ENCODE measurements around the gene TBC1D22B. TPM values are rescaled to one million over a fixed set of nuclear protein-coding genes. Genes with fewer than 3 reads are reported as not detected.
"Not testable (repeated sequence)": the region's sequence is repeated elsewhere in the genome, so short reads cannot be mapped to it uniquely, and the experiment has no call there.

Gene TBC1D22B
- total and polyA plus RNA-seq, 5 donors from 2014 or later, result 8.2 to 13.3 (median 9.1) TPM

GRCh38 chr6:37332894-37333293, 75.3 kb downstream of the TBC1D22B start:
- no peaks in the 10 kb centered on the region for H3K4me1 Mint-ChIP-seq
- Histone ChIP-seq H3K36me3 (ENCODE audit: control insufficient read depth, insufficient read depth, low read length) (peaks cover 18% of the 10 kb centered on the region), H3K4me1 (ENCODE audit: control insufficient read depth, insufficient read depth, low read length, poor library complexity, severe bottlenecking) (no peaks in the 10 kb centered on the region), H3K27ac (ENCODE audit: insufficient read depth, low read length, poor library complexity, severe bottlenecking) (no peak overlapping the region), H3K4me3 (ENCODE audit: low read depth, low read length) (no peak overlapping the region), H3K9me3 (ENCODE audit: control insufficient read depth in 2 of 2, low read length in 2 of 2) (no peaks in the 10 kb centered on the region), H3K27me3 (ENCODE audit: control insufficient read depth, insufficient read depth, low read length) (no peaks in the 10 kb centered on the region)
- no peaks in the 10 kb centered on the region for H3K27me3 Mint-ChIP-seq
- no peaks in the 10 kb centered on the region for H3K9me3 Mint-ChIP-seq
- ATAC-seq (ENCODE audit: low read depth in 2 of 2), result no peak
- no peak overlapping the region for H3K27ac Mint-ChIP-seq
- peaks cover 13% of the 10 kb centered on the region for H3K36me3 Mint-ChIP-seq
- DNase-seq, result no peak
- H3K4me3 Mint-ChIP-seq, result no peak overlapping the region

- H3K9me3 Mint-ChIP-seq, result peaks cover 0 to 1% (median 0%) of the 10 kb centered on the region in 7 donors
- no peak overlapping the region for H3K27ac Mint-ChIP-seq
- H3K4me1 Mint-ChIP-seq, result no peaks in the 10 kb centered on the region
- ATAC-seq (ENCODE audit: low read depth in 2 of 2) (no peak), DNase-seq (no peak)
- peaks cover 13% of the 10 kb centered on the region for H3K36me3 Mint-ChIP-seq
- no peak overlapping the region for H3K4me3 ChIP-seq (ENCODE audit: low read depth, low read length)
- no peak overlapping the region for H3K27ac ChIP-seq (ENCODE audit: insufficient read depth, low read length, poor library complexity, severe bottlenecking)
- no peaks in the 10 kb centered on the region for H3K27me3 Mint-ChIP-seq
- peaks cover 18% of the 10 kb centered on the region for H3K36me3 ChIP-seq (ENCODE audit: control insufficient read depth, insufficient read depth, low read length)
- H3K9me3 ChIP-seq (ENCODE audit: control insufficient read depth in 2 of 2, low read length in 2 of 2), result no peaks in the 10 kb centered on the region
- no peaks in the 10 kb centered on the region for H3K4me1 ChIP-seq (ENCODE audit: control insufficient read depth, insufficient read depth, low read length, poor library complexity, severe bottlenecking)
- H3K27me3 ChIP-seq (ENCODE audit: control insufficient read depth, insufficient read depth, low read length), result no peaks in the 10 kb centered on the region
- no peak overlapping the region for H3K4me3 Mint-ChIP-seq
Measured at GRCh38 chr6:37334047-37334446, 76.5 kb downstream of the TBC1D22B start.

- H3K9me3 Mint-ChIP-seq; H3K9me3 ChIP-seq (ENCODE audit: control insufficient read depth in 2 of 2, low read length in 2 of 2); H3K36me3 ChIP-seq (ENCODE audit: control insufficient read depth, insufficient read depth, low read length); ATAC-seq (ENCODE audit: low read depth in 2 of 2); H3K27ac ChIP-seq (ENCODE audit: insufficient read depth, low read length, poor library complexity, severe bottlenecking); H3K4me3 Mint-ChIP-seq; H3K27me3 ChIP-seq (ENCODE audit: control insufficient read depth, insufficient read depth, low read length); DNase-seq; H3K27ac Mint-ChIP-seq; H3K4me1 ChIP-seq (ENCODE audit: control insufficient read depth, insufficient read depth, low read length, poor library complexity, severe bottlenecking); H3K4me3 ChIP-seq (ENCODE audit: low read depth, low read length); H3K27me3 Mint-ChIP-seq; H3K36me3 Mint-ChIP-seq; H3K4me1 Mint-ChIP-seq: not testable (repeated sequence)
Measured at GRCh38 chr6:37338317-37338716, 80.7 kb downstream of the TBC1D22B start.

DNA sequence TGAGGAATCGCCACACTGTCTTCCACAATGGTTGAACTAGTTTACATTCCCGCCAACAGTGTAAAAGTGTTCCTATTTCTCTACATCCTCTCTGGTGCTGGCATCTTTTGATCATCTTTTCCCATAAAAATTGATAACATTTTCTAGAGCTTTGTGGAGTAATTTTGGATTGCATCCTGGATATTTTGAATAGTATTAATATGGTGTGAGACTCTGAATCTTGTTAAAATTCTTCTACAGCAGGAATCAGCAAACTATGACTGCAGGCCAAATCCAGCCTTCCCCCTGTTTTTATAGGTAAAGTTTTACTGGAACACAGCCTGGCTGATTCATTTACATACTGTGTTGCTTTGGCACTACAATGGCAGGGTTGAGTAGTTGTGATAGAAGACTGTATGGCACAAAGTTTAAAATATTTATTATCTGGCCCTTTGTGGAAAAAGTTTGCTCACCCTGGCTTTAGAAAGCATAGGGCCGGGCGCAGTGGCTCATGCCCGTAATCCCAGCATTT, 81.2 kb downstream of the TBC1D22B start:
- Mint-ChIP-seq H3K27me3 (no peaks in the 10 kb centered on the region), H3K4me3 (no peak overlapping the region), H3K9me3 (peaks cover 0 to 1% (median 0%) of the 10 kb centered on the region in 7 donors), H3K4me1 (no peaks in the 10 kb centered on the region), H3K27ac (no peak overlapping the region), H3K36me3 (no peaks in the 10 kb centered on the region)
- H3K4me3 ChIP-seq (ENCODE audit: low read depth, low read length), result no peak overlapping the region
- peaks cover 4% of the 10 kb centered on the region for H3K27me3 ChIP-seq (ENCODE audit: control insufficient read depth, insufficient read depth, low read length)
- ATAC-seq (ENCODE audit: low read depth in 2 of 2) (no peak), DNase-seq (no peak)
- no peak overlapping the region for H3K27ac ChIP-seq (ENCODE audit: insufficient read depth, low read length, poor library complexity, severe bottlenecking)
- H3K4me1 ChIP-seq (ENCODE audit: control insufficient read depth, insufficient read depth, low read length, poor library complexity, severe bottlenecking), result no peaks in the 10 kb centered on the region
- H3K36me3 ChIP-seq (ENCODE audit: control insufficient read depth, insufficient read depth, low read length), result no peaks in the 10 kb centered on the region
- no peaks in the 10 kb centered on the region for H3K9me3 ChIP-seq (ENCODE audit: control insufficient read depth in 2 of 2, low read length in 2 of 2)

DNA sequence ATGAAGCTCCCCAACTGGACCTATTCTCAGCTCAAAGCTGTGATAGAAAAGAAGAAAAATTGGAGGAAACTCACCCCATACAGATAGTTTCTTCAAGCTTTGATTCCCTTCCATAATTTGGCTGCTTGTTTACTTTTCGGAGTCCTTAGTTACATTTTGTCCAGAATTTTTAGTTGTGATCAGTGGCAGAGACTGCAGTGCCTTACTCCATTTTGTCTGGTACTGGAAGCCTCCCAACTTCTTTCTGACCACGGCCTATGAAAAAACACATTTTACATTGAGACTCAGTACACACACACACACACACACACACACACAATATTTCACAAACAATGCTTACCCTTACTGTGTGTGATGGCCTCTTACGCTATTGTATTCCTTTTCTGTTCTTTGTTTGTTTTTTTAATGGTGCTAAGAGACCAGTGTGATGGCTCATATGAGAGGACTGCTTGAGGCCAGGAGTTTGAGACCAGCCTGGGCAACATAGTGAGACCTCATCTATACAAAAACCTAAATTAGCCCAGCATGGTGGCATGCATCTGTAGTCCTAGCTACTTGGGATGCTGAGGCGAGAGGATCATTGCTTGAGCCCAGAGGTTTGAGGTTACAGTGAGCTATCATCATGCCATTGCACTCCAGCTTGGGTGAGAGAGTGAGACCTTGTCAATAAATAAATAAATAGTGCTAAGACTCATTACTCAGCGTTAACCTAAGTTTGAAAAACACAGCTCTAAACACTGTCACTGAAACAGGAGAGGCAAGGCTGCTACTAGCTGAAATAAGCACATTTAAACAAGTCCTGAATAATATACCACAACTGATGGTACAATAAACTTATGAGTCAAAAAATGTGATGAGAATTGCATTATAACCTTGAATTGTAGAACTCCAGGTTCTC, 82.4 kb downstream of the TBC1D22B start:
- DNase-seq (no peak), ATAC-seq (ENCODE audit: low read depth in 2 of 2) (no peak)
- Mint-ChIP-seq H3K4me1 (no peaks in the 10 kb centered on the region), H3K27me3 (no peaks in the 10 kb centered on the region), H3K9me3 (peaks cover 0 to 1% (median 0%) of the 10 kb centered on the region in 7 donors), H3K4me3 (no peak overlapping the region), H3K27ac (no peak overlapping the region), H3K36me3 (no peaks in the 10 kb centered on the region)
- no peaks in the 10 kb centered on the region for H3K4me1 ChIP-seq (ENCODE audit: control insufficient read depth, insufficient read depth, low read length, poor library complexity, severe bottlenecking)
- no peak overlapping the region for H3K4me3 ChIP-seq (ENCODE audit: low read depth, low read length)
- no peak overlapping the region for H3K27ac ChIP-seq (ENCODE audit: insufficient read depth, low read length, poor library complexity, severe bottlenecking)
- H3K36me3 ChIP-seq (ENCODE audit: control insufficient read depth, insufficient read depth, low read length), result no peaks in the 10 kb centered on the region
- no peaks in the 10 kb centered on the region for H3K9me3 ChIP-seq (ENCODE audit: control insufficient read depth in 2 of 2, low read length in 2 of 2)
- H3K27me3 ChIP-seq (ENCODE audit: control insufficient read depth, insufficient read depth, low read length), result peaks cover 6% of the 10 kb centered on the region

- H3K36me3 Mint-ChIP-seq, result no peaks in the 10 kb centered on the region
- H3K4me1 Mint-ChIP-seq, result no peaks in the 10 kb centered on the region
- H3K4me1 ChIP-seq (ENCODE audit: control insufficient read depth, insufficient read depth, low read length, poor library complexity, severe bottlenecking), result no peaks in the 10 kb centered on the region
- no peak overlapping the region for H3K4me3 ChIP-seq (ENCODE audit: low read depth, low read length)
- no peaks in the 10 kb centered on the region for H3K9me3 ChIP-seq (ENCODE audit: control insufficient read depth in 2 of 2, low read length in 2 of 2)
- no peaks in the 10 kb centered on the region for H3K36me3 ChIP-seq (ENCODE audit: control insufficient read depth, insufficient read depth, low read length)
- peaks cover 6% of the 10 kb centered on the region for H3K27me3 ChIP-seq (ENCODE audit: control insufficient read depth, insufficient read depth, low read length)
- no peak for ATAC-seq (ENCODE audit: low read depth in 2 of 2)
- no peak overlapping the region for H3K4me3 Mint-ChIP-seq
- no peak for DNase-seq
- H3K27ac ChIP-seq (ENCODE audit: insufficient read depth, low read length, poor library complexity, severe bottlenecking), result no peak overlapping the region
- no peaks in the 10 kb centered on the region for H3K27me3 Mint-ChIP-seq
- H3K9me3 Mint-ChIP-seq, result peaks cover 0 to 1% (median 0%) of the 10 kb centered on the region in 7 donors
- H3K27ac Mint-ChIP-seq, result no peak overlapping the region
Measured at GRCh38 chr6:37340639-37340943, 83.0 kb downstream of the TBC1D22B start.

DNA sequence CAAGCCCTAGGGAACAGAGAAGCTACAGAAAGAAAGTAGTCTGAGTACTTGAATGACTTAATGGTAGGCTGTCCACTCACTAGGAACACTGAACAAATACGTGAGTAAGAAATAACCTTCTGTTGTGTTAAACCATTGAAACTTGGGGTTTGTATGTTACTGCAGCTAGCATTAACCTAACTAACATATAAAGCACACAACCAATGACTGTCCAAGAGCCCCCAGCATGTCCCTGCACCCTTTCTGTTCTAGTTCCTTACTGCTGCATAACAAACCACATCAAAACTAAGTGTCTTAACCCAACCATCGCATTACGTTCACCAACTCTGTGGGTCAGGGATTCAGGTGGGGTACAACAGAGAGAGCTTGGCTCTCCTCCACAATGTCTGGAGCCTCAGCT, 85.7 kb downstream of the TBC1D22B start:
- H3K27ac ChIP-seq (ENCODE audit: insufficient read depth, low read length, poor library complexity, severe bottlenecking), result no peak overlapping the region
- no peak overlapping the region for H3K4me3 ChIP-seq (ENCODE audit: low read depth, low read length)
- peaks cover 6% of the 10 kb centered on the region for H3K27me3 ChIP-seq (ENCODE audit: control insufficient read depth, insufficient read depth, low read length)
- no peaks in the 10 kb centered on the region for H3K4me1 Mint-ChIP-seq
- no peaks in the 10 kb centered on the region for H3K9me3 ChIP-seq (ENCODE audit: control insufficient read depth in 2 of 2, low read length in 2 of 2)
- H3K27ac Mint-ChIP-seq, result no peak overlapping the region
- DNase-seq (no peak), ATAC-seq (ENCODE audit: low read depth in 2 of 2) (no peak)
- peaks cover 16% of the 10 kb centered on the region for H3K27me3 Mint-ChIP-seq
- no peaks in the 10 kb centered on the region for H3K4me1 ChIP-seq (ENCODE audit: control insufficient read depth, insufficient read depth, low read length, poor library complexity, severe bottlenecking)
- H3K36me3 ChIP-seq (ENCODE audit: control insufficient read depth, insufficient read depth, low read length), result no peaks in the 10 kb centered on the region
- no peaks in the 10 kb centered on the region for H3K36me3 Mint-ChIP-seq
- peaks cover 0 to 1% (median 0%) of the 10 kb centered on the region in 7 donors for H3K9me3 Mint-ChIP-seq
- H3K4me3 Mint-ChIP-seq, result no peak overlapping the region

- Histone ChIP-seq H3K9me3 (ENCODE audit: control insufficient read depth in 2 of 2, low read length in 2 of 2) (no peaks in the 10 kb centered on the region), H3K27me3 (ENCODE audit: control insufficient read depth, insufficient read depth, low read length) (peaks cover 6% of the 10 kb centered on the region), H3K4me1 (ENCODE audit: control insufficient read depth, insufficient read depth, low read length, poor library complexity, severe bottlenecking) (no peaks in the 10 kb centered on the region), H3K36me3 (ENCODE audit: control insufficient read depth, insufficient read depth, low read length) (no peaks in the 10 kb centered on the region), H3K4me3 (ENCODE audit: low read depth, low read length) (no peak overlapping the region), H3K27ac (ENCODE audit: insufficient read depth, low read length, poor library complexity, severe bottlenecking) (no peak overlapping the region)
- Mint-ChIP-seq H3K4me1 (no peaks in the 10 kb centered on the region), H3K27ac (no peak overlapping the region), H3K36me3 (no peaks in the 10 kb centered on the region), H3K9me3 (no peaks in the 10 kb centered on the region), H3K4me3 (no peak overlapping the region), H3K27me3 (peaks cover 16% of the 10 kb centered on the region)
- ATAC-seq (ENCODE audit: low read depth in 2 of 2), result no peak
- no peak for DNase-seq
Measured at GRCh38 chr6:37344308-37344707, 86.7 kb downstream of the TBC1D22B start.
